Measurements from ENCODE around the gene GPR162. TPM values are rescaled to one million over a fixed set of nuclear protein-coding genes. Genes with fewer than 3 reads are reported as not detected.

The GPR162 gene
- total RNA-seq, 1 experiment from 2014 or later, result 6.1 TPM

DNA sequence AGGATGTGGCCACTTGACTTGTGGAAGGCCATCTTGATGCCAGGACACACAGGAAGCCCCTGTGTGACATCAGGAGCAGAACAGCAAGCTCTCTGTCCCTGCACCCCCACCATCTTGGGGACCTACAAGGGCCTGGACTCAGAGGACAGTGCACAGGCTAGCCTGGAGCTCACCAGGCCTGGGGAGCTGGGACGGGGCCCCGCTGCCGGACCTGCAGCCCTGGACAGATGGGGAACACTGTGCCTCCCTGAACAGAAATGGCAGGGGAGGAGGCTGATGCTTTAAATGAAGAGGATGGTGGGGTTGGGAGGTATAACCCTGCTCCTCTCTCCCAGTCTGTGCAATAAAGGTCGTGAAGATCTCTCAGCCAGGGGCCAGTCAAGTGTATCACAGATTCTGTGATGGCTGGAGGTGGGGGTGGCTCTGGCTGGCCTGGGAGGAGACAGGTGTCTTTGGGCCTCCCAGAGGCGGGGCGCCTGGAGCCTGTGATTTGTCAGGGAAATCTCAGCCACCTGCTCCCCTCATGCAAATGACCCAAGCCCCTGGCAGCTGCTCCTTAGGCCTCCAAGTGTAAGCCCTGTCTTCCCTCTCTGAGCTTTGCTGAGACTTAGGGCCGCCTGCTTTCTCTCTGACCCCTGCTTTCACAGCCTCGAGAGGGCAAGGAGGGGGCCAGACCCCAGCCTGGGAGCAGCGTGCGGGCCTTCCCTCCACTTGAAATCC is 18.0 kb downstream of the GPR162 start:
- Histone ChIP-seq H3K14ac (ENCODE audit: insufficient read depth, low read length) (no peak overlapping the region), H4K8ac (replicated peaks; ENCODE audit: insufficient read length, low read depth, low read length) (no peak overlapping the region), H3K79me1 (ENCODE audit: insufficient read depth, low read depth, low read length, poor library complexity, severe bottlenecking) (no peaks in the 10 kb centered on the region), H4K20me1 (ENCODE audit: control insufficient read depth, insufficient read depth, insufficient read length) (no peaks in the 10 kb centered on the region), H2BK20ac (ENCODE audit: low read depth, low read length, poor library complexity, severe bottlenecking) (no peak overlapping the region), H2BK5ac (ENCODE audit: insufficient read length, low read length) (no peak overlapping the region), H2AK5ac (ENCODE audit: insufficient read length, low read length) (no peak overlapping the region), H4K5ac (ENCODE audit: insufficient read length, low read depth, low read length) (no peak overlapping the region), H3K4me1 (ENCODE audit: insufficient read depth, low read length) (no peaks in the 10 kb centered on the region), H3K18ac (ENCODE audit: insufficient read length, low read depth, low read length) (no peak overlapping the region), H3K56ac (ENCODE audit: insufficient read length, low read depth, low read length) (no peak overlapping the region), H3K27ac (ENCODE audit: insufficient read length, low read depth, low read length) (no peak overlapping the region), H3K23me2 (ENCODE audit: insufficient read length, low read depth, low read length, poor library complexity, severe bottlenecking) (no peaks in the 10 kb centered on the region), H3T11ph (ENCODE audit: low read length) (no peak overlapping the region), H3K23ac (ENCODE audit: insufficient read length, low read depth, low read length) (no peak overlapping the region), H3K27me3 (ENCODE audit: insufficient read depth, low read length) (no peaks in the 10 kb centered on the region), H3K9ac (ENCODE audit: extremely low read depth, insufficient read length, low read length) (no peak overlapping the region), H3K4me2 (ENCODE audit: insufficient read depth, insufficient read length, low read length) (no peak overlapping the region), H2AFZ (ENCODE audit: low read length) (no peak overlapping the region), H2BK12ac (ENCODE audit: insufficient read length, low read depth, low read length) (no peak overlapping the region), H3K79me2 (ENCODE audit: insufficient read depth, low read length) (no peaks in the 10 kb centered on the region), H4K91ac (ENCODE audit: insufficient read length, low read depth, low read length) (no peak overlapping the region), H2BK120ac (ENCODE audit: low read depth, low read length, poor library complexity, severe bottlenecking) (no peak overlapping the region), H3K4ac (ENCODE audit: low read depth, low read length) (no peak overlapping the region), H3K9me3 (ENCODE audit: control insufficient read depth, low read depth, low read length) (no peaks in the 10 kb centered on the region), H2BK15ac (ENCODE audit: low read depth, low read length) (no peak overlapping the region)
- Mint-ChIP-seq H3K27me3 (ENCODE audit: low read depth) (no peaks in the 10 kb centered on the region), H3K9me3 (no peaks in the 10 kb centered on the region; a peak in 1 of 5 replicates), H3K4me3 (no peak overlapping the region), H3K36me3 (ENCODE audit: insufficient read depth in 1 of 3, low read depth in 3 of 3) (peaks cover 29 to 71% (median 70%) of the 10 kb centered on the region in 3 experiments), H3K27ac (peak overlapping the region in 2 of 3 experiments; percentile 39 to 67; a peak in 2 of 7 replicates), H3K4me1 (peaks cover 4 to 28% of the 10 kb centered on the region in 2 experiments; a peak in 3 of 4 replicates)
- WGBS (ENCODE audit: extremely low coverage, insufficient read length, low lambda C conversion rate), result no CpG with 5 or more reads among the region's 10 CpGs
- TF ChIP-seq, protein P1, sequence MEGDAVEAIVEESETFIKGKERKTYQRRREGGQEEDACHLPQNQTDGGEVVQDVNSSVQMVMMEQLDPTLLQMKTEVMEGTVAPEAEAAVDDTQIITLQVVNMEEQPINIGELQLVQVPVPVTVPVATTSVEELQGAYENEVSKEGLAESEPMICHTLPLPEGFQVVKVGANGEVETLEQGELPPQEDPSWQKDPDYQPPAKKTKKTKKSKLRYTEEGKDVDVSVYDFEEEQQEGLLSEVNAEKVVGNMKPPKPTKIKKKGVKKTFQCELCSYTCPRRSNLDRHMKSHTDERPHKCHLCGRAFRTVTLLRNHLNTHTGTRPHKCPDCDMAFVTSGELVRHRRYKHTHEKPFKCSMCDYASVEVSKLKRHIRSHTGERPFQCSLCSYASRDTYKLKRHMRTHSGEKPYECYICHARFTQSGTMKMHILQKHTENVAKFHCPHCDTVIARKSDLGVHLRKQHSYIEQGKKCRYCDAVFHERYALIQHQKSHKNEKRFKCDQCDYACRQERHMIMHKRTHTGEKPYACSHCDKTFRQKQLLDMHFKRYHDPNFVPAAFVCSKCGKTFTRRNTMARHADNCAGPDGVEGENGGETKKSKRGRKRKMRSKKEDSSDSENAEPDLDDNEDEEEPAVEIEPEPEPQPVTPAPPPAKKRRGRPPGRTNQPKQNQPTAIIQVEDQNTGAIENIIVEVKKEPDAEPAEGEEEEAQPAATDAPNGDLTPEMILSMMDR (conservative IDR thresholded peaks at IDR 0.05), result no peak
- DNase-seq, result peak; percentile 88
